T-helper 1 cell treated with Interleukin-12 subunit alpha and Interleukin-12 subunit beta and Interleukin-4 antibody, amounts not matched to agents 30 μg/mL and 1 μg/mL, for 36 hours (primary cell): ENCODE results near the gene TEX22.

ENCODE experiments used
- H3K27ac Mint-ChIP-seq: one replicate; pipeline ENCODE4 v1.8.0; 2021; ENCODE audit warnings: mild to moderate bottlenecking, mixed read lengths
- H3K27me3 Mint-ChIP-seq: one replicate; pipeline ENCODE4 v1.8.0; 2021; ENCODE audit warnings: low read depth, mixed read lengths
- H3K36me3 Mint-ChIP-seq: one replicate; pipeline ENCODE4 v1.8.0; 2021; ENCODE audit warnings: low read depth, mixed read lengths
- H3K4me1 Mint-ChIP-seq: one replicate; pipeline ENCODE4 v1.8.0; 2021; ENCODE audit warnings: low read depth, mixed read lengths
- H3K4me3 Mint-ChIP-seq: one replicate; pipeline ENCODE4 v1.8.0; 2021; ENCODE audit warnings: mild to moderate bottlenecking, moderate library complexity, mixed read lengths
- H3K9me3 Mint-ChIP-seq: one replicate; pipeline ENCODE4 v1.8.0; 2021; ENCODE audit warnings: mixed read lengths

Gene TEX22

DNA sequence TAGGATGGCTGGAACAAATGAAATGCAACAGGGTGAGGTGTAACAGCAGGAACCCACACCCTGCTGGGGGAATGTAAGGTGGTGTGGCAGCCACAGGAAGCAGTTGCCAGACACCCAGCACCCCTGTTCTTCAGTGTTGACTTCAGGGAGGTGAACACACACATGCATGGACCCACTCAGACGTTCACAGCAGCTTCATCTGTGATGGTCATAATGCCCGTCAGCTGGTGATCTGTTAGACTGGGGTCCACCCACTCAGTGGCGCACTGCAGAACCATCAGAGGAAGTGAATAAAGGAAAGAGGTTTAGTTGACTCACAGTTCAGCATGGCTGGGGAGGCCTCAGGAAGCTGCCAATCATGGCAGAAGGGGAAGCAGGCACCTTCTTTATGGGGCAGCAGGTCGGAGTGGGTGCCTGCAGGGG, 22.7 kb upstream of the TEX22 start:
- H3K36me3 Mint-ChIP-seq = no peaks in the 10 kb centered on the region
- H3K4me1 Mint-ChIP-seq = peaks cover 13% of the 10 kb centered on the region
- H3K27ac Mint-ChIP-seq = peak overlapping the region; percentile 86
- no peaks in the 10 kb centered on the region for H3K9me3 Mint-ChIP-seq
- no peak overlapping the region for H3K4me3 Mint-ChIP-seq
- no peaks in the 10 kb centered on the region for H3K27me3 Mint-ChIP-seq

DNA sequence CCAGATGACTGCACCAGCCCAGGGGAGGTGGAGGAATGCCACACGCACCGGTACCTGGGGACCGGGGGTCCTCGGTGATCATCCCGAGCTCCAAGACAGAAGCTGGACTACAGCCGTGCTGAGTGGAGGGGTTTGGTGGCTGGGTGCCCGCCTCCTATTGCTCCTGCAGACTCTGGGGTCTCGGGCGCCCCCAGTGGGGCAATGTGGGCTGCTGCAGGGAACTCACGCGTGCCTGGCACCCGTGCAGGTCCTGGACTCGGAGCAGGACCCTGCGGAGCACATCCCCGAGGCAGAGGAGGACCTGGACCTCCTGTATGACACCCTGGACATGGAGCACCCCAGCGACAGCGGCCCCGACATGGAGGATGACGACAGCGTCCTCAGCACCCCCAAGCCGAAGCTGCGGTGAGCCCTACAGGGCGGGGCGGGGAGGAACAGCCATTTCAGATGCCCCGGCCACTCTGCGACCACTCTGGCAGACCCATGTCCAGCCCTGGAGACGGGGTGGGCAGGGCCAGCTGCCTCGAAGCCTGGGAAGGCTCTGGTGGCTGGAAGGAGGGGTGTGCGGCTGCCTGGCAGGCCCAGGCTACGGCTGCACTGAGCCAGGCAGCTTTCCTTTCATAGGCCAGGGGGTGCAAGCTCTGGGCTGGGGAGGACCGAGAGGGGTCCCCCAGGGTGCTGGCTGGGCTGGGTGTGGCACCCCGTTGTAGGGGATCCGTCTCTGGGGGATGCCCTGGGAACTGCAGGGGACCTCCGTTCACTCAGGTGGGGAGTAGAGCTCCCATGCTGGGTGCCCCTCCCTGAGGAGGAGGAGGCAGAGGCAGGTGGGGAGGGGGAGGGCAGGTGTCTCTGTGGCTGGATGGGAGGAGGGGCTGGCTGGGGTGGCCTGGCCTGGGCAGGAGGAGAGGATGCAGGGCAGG, 21.6 kb upstream of the TEX22 start:
- peaks cover 10% of the 10 kb centered on the region for H3K4me1 Mint-ChIP-seq

DNA sequence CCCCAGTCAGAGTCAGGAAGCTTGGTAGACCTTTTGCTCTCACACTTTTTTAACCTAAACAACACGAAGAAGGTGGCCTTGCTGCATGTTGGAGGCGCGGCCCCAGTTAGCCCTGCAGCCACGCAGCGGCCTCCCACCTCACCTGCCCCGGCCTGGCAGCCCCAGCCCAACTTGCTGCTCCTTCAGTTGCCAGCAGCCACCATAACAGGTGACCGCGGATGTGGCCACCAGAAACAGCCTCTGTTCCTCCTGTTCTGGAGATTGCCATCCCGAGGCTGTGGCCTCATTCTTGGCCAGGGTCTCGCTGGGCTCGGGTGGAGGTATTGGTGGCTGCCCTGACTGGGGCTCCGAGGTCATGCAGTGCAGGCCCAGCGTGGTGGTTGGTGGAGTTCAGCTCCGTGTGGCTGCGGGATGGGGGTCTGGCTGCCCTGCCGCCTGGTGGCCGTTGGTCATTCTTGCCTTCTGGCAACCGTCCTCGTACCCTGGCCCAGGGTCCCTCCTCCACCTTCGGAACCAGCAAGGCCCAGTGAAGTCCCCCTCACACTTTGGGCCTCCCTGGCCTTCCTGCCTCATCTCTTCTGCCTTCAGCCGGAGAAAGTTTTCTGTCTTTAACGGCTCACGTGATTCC, 20.7 kb upstream of the TEX22 start:
- no peaks in the 10 kb centered on the region for H3K9me3 Mint-ChIP-seq
- no peaks in the 10 kb centered on the region for H3K36me3 Mint-ChIP-seq
- no peak overlapping the region for H3K4me3 Mint-ChIP-seq
- H3K27me3 Mint-ChIP-seq = no peaks in the 10 kb centered on the region
- H3K4me1 Mint-ChIP-seq = peaks cover 10% of the 10 kb centered on the region
- H3K27ac Mint-ChIP-seq = no peak overlapping the region

More for the DNA sequence above, 21.6 kb upstream of the TEX22 start:
- Mint-ChIP-seq H3K36me3 (no peaks in the 10 kb centered on the region), H3K9me3 (no peaks in the 10 kb centered on the region), H3K4me3 (no peak overlapping the region), H3K27ac (no peak overlapping the region), H3K27me3 (no peaks in the 10 kb centered on the region)

DNA sequence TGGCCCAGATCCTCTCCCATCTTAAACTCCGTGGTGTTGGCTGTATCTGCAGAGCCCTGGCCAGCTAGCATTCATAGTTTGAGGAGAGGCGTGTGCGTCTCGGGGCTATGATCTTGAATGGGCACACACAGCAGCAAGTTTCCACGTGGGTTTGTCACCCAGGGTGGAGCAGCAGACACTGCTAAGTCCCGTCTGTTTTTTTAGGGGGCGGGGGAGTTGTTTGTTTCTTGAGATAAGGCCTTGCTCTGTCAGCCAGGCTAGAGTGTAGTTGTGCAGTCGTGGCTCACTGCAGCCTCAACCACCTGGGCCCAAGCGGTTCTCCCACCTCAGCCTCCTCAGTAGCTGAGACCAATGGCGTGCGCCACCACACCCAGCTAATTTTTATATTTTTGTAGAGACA, 20.1 kb upstream of the TEX22 start:
- no peaks in the 10 kb centered on the region for H3K9me3 Mint-ChIP-seq
- H3K4me3 Mint-ChIP-seq = no peak overlapping the region
- H3K27me3 Mint-ChIP-seq = no peaks in the 10 kb centered on the region
- peaks cover 10% of the 10 kb centered on the region for H3K4me1 Mint-ChIP-seq
- H3K27ac Mint-ChIP-seq = no peak overlapping the region
- H3K36me3 Mint-ChIP-seq = no peaks in the 10 kb centered on the region

DNA sequence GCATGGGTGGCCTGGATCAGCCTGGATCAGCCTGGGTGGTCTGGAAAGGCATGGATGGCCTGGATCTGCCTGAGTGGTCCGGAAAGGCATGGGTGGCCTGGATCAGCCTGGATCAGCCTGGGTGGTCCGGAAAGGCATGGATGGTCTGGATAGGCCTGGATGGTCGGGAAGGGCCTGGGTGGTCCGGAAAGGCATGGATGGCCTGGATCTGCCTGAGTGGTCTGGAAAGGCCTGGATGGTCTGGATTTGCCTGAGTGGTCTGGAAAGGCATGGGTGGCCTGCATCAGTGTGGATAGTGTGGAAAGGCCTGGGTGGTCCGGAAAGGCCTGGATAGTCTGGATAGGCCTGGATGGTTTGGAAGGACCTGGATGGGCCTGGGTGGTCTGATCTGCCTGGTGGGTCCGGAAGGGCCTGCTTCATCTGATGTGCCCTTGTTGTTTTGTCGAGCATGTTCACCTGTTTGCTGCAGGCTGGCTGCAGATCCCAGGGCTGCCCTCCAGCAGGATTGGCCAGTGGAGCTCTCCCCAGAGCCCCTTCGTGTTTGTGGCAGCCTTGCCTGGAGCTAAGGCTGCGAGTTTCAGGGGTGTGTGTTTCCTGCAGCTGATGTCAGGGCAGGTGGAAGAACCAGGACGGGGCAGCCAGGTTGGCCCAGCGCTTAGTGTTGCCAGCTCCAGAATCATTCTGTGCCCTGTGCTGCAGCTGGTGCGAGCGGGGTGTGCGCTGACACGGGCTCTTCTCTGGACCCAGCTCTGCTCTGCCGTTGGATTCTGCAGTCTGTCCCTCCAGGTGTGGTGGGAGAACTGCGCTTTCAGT, 19.3 kb upstream of the TEX22 start:
- H3K9me3 Mint-ChIP-seq = no peaks in the 10 kb centered on the region
- no peaks in the 10 kb centered on the region for H3K36me3 Mint-ChIP-seq
- H3K4me3 Mint-ChIP-seq = no peak overlapping the region
- peaks cover 10% of the 10 kb centered on the region for H3K4me1 Mint-ChIP-seq
- H3K27ac Mint-ChIP-seq = no peak overlapping the region
- no peaks in the 10 kb centered on the region for H3K27me3 Mint-ChIP-seq

DNA sequence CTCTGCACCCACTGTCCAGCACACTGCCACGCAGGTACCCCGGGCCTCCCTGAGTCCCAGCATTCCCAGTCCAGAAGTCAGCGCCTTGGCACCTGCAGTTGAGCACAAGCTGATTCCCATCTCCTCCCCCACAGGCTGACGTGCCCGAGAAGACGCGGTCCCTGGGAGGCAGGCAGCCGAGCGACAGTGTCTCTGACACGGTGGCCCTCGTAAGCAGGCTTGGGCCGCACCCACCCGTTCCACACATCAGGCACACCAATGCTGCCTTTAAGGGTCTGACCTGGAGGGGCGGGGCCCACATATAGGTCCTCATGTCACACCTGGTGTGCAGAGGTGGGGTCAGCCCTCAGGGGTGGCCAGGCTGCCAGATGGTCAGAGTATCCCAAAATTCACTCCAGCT, 18.4 kb upstream of the TEX22 start:
- Mint-ChIP-seq H3K4me1 (peaks cover 9% of the 10 kb centered on the region), H3K9me3 (no peaks in the 10 kb centered on the region), H3K27me3 (no peaks in the 10 kb centered on the region), H3K36me3 (no peaks in the 10 kb centered on the region), H3K4me3 (no peak overlapping the region), H3K27ac (no peak overlapping the region)

DNA sequence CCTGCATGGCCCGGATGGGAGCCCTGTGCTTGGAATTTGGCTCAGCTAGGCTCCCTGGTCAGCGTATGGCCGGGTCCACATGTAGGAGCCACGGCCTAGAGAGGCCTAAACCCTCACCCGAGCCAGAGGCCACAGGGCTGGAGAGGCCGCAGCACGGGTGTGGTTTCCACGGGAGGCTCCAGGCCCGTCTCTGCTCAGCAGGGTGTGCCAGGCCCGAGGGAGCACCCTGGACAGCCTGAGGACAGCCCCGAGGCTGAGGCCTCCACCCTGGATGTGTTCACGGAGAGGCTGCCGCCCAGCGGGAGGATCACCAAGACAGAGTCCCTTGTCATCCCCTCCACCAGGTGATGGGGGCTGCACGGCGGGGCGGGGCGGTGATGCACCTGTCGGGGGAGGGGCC, 17.6 kb upstream of the TEX22 start:
- no peaks in the 10 kb centered on the region for H3K27me3 Mint-ChIP-seq
- no peaks in the 10 kb centered on the region for H3K36me3 Mint-ChIP-seq
- H3K4me3 Mint-ChIP-seq = no peak overlapping the region
- H3K27ac Mint-ChIP-seq = no peak overlapping the region
- no peaks in the 10 kb centered on the region for H3K9me3 Mint-ChIP-seq
- H3K4me1 Mint-ChIP-seq = peaks cover 4% of the 10 kb centered on the region

DNA sequence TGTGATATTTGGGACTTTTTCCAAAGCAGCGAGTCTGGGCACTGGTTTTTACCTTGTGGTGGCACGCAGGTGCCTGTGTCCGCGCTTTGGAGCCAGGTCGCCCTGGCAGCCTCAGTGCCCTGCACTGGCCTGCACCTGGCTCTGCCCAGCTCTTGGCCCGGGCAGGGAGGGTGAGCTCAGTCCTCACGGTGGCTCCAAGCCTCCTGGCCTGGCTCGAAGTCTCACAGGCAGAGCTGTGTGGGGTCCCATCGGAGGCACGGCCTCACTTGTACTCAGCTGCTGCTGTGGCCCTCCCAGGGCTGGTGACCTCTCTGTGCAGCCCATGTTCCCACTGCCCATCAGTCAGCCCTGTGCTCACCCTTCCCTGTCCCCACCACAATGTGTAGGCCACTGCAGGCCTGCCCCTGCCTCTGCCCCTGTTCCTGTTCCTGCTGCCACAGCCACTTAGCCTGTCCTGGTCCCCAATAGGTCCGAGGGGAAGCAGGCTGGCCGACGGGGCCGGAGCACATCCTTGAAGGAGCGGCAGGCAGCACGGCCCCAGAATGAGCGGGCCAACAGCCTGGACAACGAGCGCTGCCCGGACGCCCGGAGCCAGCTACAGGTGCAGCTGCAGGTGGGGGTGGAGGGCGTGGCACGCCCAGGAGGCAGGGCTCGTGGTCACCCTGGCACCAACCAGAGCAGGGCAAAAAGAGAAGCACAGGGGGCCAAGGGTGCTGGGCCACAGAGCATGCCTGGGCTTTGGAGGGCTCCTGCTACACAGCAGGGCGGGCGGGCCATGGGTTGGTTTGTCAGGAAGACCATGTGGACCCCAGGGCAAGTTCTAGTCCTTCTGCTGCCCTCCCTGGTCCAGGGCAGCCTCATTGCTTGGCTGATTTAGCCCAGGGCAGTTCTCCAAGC, 16.6 kb upstream of the TEX22 start:
- Mint-ChIP-seq H3K27ac (no peak overlapping the region), H3K4me3 (no peak overlapping the region), H3K27me3 (no peaks in the 10 kb centered on the region), H3K36me3 (no peaks in the 10 kb centered on the region), H3K4me1 (no peaks in the 10 kb centered on the region), H3K9me3 (no peaks in the 10 kb centered on the region)

DNA sequence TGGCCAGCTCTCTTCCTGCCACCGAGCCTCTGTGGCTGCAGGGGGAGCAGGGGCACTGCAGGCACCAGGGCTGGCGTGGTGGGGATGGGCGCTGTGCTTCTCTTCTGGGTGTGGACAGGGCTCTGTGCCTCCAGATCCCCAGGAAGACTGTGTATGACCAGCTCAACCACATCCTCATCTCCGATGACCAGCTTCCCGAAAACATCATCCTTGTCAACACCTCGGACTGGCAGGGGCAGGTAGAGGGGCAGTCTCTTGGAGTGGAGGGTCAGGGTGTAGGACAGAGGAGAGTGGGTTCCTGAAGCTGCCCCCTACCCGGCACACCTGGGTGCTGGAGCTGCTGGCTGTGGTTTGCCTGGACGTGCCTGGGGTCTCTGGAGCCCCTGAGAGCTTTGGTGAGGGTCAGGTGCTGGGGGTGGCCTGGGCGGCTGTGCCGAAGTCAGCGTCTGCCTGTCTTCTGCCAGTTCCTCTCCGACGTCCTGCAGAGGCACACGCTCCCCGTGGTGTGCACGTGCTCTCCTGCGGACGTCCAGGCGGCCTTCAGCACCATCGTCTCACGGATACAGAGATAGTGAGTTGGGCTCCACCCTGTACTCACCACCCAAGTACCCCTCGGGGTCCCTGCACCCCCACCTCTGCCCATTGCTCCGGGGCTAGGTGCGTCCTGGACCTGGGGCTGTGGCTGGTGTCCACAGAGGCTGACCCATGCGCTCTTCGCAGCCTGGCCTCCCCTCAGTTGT, 15.8 kb upstream of the TEX22 start:
- no peak overlapping the region for H3K27ac Mint-ChIP-seq
- no peaks in the 10 kb centered on the region for H3K36me3 Mint-ChIP-seq
- no peaks in the 10 kb centered on the region for H3K9me3 Mint-ChIP-seq
- no peaks in the 10 kb centered on the region for H3K27me3 Mint-ChIP-seq
- H3K4me3 Mint-ChIP-seq = no peak overlapping the region
- no peaks in the 10 kb centered on the region for H3K4me1 Mint-ChIP-seq

DNA sequence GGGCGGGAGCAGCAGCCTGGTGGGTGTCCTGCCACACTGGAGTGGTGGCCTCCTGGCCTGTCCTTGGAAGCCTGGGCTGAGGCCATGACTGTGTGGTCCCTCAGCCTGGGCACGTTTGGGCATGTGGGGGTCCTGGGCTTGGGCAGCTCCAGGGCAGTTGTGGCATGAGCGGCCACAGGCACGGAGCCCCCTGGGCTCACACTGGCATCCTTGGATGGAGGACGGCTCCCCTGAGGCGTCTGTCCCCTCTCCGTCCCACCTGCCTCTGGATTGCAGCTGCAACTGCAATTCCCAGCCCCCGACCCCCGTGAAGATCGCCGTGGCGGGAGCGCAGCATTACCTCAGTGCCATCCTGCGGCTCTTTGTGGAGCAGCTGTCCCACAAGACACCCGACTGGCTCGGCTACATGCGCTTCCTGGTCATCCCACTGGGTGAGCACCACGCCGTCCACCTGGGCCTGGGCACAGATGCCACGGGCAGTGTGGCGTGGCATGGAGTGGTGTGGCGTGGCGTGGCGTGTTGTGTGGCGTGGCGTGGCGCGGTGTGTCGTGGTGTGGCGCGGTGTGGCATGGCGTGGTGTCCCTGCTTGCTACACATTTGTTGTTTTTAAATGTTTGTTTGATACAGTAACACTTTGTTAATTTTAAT, 15.1 kb upstream of the TEX22 start:
- Mint-ChIP-seq H3K27me3 (no peaks in the 10 kb centered on the region), H3K36me3 (no peaks in the 10 kb centered on the region), H3K27ac (no peak overlapping the region), H3K4me1 (no peaks in the 10 kb centered on the region), H3K4me3 (no peak overlapping the region), H3K9me3 (no peaks in the 10 kb centered on the region)

DNA sequence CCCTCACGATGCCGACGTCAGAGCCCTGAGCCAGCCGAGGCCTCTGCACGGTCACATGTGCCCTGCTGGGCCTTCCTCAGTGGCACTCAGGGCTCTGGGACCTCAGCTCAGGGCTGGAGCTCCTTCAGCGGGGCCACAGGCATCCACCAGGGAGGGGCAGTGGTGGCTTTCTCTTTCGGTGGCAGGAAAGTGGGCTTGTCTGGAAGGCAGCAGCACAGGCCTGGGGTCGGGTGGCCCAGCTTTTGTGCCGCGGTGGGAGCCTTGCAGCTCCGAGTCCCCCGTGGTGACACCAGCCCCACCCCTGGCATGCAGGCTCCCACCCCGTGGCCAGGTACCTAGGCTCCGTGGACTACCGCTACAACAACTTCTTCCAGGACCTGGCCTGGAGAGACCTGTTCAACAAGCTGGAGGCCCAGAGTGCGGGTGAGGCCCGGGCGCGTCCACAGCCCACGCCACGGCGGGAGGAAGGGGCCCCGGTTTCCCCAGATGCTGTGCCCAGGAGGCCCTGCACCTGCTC, 14.2 kb upstream of the TEX22 start:
- Mint-ChIP-seq H3K27me3 (no peaks in the 10 kb centered on the region), H3K36me3 (peaks cover 2% of the 10 kb centered on the region), H3K4me1 (no peaks in the 10 kb centered on the region), H3K9me3 (no peaks in the 10 kb centered on the region), H3K4me3 (no peak overlapping the region), H3K27ac (no peak overlapping the region)

DNA sequence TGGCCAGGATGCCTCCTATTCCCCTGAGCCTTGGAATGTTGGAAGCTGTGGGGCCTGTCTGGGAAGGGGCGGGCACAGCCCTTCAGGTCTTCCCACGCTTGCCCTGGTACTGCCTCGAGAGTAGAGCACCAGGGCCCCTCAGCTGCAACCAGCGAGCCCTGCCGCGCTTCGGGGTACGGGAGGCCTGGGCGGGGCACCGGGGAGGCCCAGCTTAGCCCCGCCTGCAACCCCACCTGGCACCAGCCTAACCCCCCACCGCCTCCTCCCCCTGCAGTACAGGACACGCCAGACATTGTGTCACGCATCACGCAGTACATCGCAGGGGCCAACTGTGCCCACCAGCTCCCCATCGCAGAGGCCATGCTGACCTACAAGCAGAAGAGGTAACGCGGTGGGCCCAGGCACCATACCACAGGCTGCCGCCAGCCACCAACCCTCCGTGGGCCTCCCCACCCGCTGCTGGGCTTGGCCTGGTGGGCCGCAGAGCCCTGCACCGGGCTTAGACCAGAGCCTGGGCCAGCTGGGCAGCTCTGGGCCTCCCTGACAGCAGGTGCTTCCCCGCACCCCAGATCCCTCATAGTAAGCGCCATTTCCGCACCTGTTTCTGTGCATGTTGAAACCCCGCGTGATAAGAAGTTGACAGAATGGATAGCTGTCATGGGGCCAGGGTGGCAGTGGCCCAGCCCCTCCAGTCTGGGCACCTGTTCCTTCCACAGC, 13.6 kb upstream of the TEX22 start:
- H3K27ac Mint-ChIP-seq = no peak overlapping the region
- no peak overlapping the region for H3K4me3 Mint-ChIP-seq
- no peaks in the 10 kb centered on the region for H3K9me3 Mint-ChIP-seq
- peaks cover 2% of the 10 kb centered on the region for H3K36me3 Mint-ChIP-seq
- H3K27me3 Mint-ChIP-seq = no peaks in the 10 kb centered on the region
- no peaks in the 10 kb centered on the region for H3K4me1 Mint-ChIP-seq
